ENCODE measurements around the gene PCK1.

GRCh38 chr20:57568960-57569359, 8.1 kb downstream of the PCK1 start:
- TF ChIP-seq EZH2phosphoT487 (IDR thresholded peaks at IDR 0.05; ENCODE audit: low read depth) = no peak
- TF ChIP-seq CTCF (IDR thresholded peaks at IDR 0.05; ENCODE audit: low read depth, low read length) = no peak

Data from OCI-LY3 (cell line).